GM18502 (cell line): ENCODE measurements around the gene FHAD1.

Experiments used
- ATAC-seq: cut with Tn5 transposase; IDR thresholded peaks from one replicate; pipeline ENCODE4 v1.9.1; 2021; ENCODE audit warnings: mild to moderate bottlenecking; ENCODE audit not compliant: unreplicated experiment, poor library complexity

FHAD1 gene

DNA sequence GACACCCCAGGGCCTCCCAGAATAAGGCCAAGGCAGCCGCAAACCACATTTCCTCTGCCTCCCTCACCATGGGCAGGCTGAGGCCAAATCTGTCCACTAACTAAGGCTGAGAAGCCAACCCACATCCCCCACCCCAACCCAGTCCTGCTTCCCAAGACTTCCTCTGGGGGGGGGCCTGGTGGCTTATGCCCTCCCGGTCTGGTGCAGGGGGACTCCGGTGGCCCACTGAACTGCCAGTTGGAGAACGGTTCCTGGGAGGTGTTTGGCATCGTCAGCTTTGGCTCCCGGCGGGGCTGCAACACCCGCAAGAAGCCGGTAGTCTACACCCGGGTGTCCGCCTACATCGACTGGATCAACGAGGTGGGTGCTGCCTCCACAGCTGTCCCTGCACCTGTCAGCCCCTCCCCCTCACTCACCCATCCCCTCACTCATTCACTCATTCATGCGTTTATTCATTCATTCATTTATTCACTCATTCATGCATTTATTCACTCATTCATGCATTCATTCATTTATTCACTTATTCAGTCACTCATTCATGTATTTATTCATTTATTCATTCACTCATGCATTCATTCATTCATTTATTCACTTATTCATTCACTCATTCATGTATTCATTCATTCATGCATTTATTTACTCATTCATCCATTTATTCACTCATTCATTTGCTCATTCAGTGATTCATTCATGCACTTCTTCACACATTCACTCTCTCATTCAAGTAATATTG is 198.5 kb downstream of the FHAD1 start:
- ATAC-seq = no peak

DNA sequence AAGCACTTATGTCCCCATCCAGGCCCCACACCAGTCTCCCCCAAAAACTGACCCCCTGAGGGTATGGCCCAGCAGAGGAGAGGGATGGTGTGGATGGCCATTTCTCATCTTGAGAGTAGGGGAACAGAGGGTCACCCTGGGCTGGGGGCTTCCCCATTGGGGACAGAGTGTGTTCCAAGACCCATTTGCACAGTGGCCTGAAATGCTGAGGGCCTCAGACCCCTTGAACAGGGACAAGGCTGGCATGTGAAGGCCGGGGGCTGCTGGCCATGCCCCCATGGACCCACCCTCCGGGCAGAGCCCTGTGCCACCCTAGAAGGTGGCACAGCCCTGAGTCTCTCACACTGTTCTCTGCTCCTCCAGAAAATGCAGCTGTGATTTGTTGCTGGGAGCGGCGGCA is 199.2 kb downstream of the FHAD1 start:
- ATAC-seq = no peak
